Suprapubic skin (tissue), 4 donors: ENCODE results near the gene CHCHD4. TPM values are rescaled to one million over a fixed set of nuclear protein-coding genes. Genes with fewer than 3 reads are reported as not detected.
A peak's percentile ranks its signal among the peaks of the same experiment; 100 is the strongest.

Experiments
- DNase-seq, 2 donors: peaks; one replicate each; pipeline ENCODE4 v3.0.0-alpha.2; 2019; ENCODE audit warnings: low spot score in 2 of 2
- H3K27ac ChIP-seq: fragments of 200-600 bp; sonication (generic); one replicate; pipeline ENCODE4 v1.5.1; 2019
- H3K27me3 ChIP-seq: fragments of 200-600 bp; sonication (generic); one replicate; pipeline ENCODE4 v1.5.1; 2019
- H3K36me3 ChIP-seq: fragments of 200-600 bp; sonication (generic); one replicate; pipeline ENCODE4 v1.5.1; 2019
- H3K4me1 ChIP-seq: fragments of 200-600 bp; sonication (generic); one replicate; pipeline ENCODE4 v1.5.1; 2019
- H3K4me3 ChIP-seq: fragments of 200-600 bp; sonication (generic); one replicate; pipeline ENCODE4 v1.5.1; 2019; ENCODE audit warnings: mild to moderate bottlenecking
- H3K9me3 ChIP-seq: fragments of 200-600 bp; sonication (generic); one replicate; pipeline ENCODE4 v1.5.1; 2019
- CTCF ChIP-seq, 2 donors: fragments of 200-600 bp in 1 of 2; fragments of 450-650 bp in 1 of 2; sonication (generic) in 1 of 2; IDR thresholded peaks; one replicate each; pipeline ENCODE4 v1.5.1; 2016 to 2019; ENCODE audit warnings: antibody characterized with exemption in 2 of 2, mild to moderate bottlenecking in 1 of 2, moderate library complexity in 1 of 2
- EP300 ChIP-seq: sonication (generic); formaldehyde crosslinking; IDR thresholded peaks from one replicate; pipeline ENCODE4 v1.6.1; 2017; ENCODE audit warnings: antibody characterized with exemption
- POLR2A ChIP-seq, 2 donors: fragments of 450-650 bp; IDR thresholded peaks; one replicate each; pipeline ENCODE4 v1.6.1; 2017; ENCODE audit warnings: antibody characterized with exemption in 2 of 2, mild to moderate bottlenecking in 2 of 2, moderate library complexity in 2 of 2
- POLR2AphosphoS5 ChIP-seq, 3 donors: sonication (generic); formaldehyde crosslinking; IDR thresholded peaks; one replicate each; pipeline ENCODE4 v1.6.1; 2017; ENCODE audit warnings: antibody characterized with exemption in 3 of 3
- WGBS: methylation state at CpG from one replicate; pipeline ENCODE4 v1.1.5; 2018; 5-methylcytosine and 5-hydroxymethylcytosine counted together
- total RNA-seq, 4 donors: library from RNA; depleted of rRNA; stranded (reverse); fragments of >200 nt; gene quantifications; one replicate each; pipeline ENCODE4 v1.1.0, GENCODE V29; 2016

The CHCHD4 gene
- total RNA-seq, 4 donors from 2014 or later, result 11.3 to 16.7 (median 12.5) TPM

GRCh38 chr3:14157951-14158350 lies 33.3 kb upstream of the CHCHD4 start:
- DNase-seq, result no peak
- WGBS, result 94% methylated on average over 9 of the region's 9 CpGs
- no peaks in the 10 kb centered on the region for H3K4me1 ChIP-seq
- TF ChIP-seq POLR2A (IDR thresholded peaks at IDR 0.05) (no peak), EP300 (no peak), POLR2AphosphoS5 (IDR thresholded peaks at IDR 0.05) (no peak), CTCF (IDR thresholded peaks at IDR 0.05) (no peak)
- no peaks in the 10 kb centered on the region for H3K27me3 ChIP-seq
- H3K36me3 ChIP-seq, result peaks cover 91% of the 10 kb centered on the region
- H3K9me3 ChIP-seq, result peaks cover 12% of the 10 kb centered on the region
- H3K27ac ChIP-seq, result no peak overlapping the region
- H3K4me3 ChIP-seq, result no peak overlapping the region

GRCh38 chr3:14156843-14157561 lies 32.3 kb upstream of the CHCHD4 start:
- no peak for TF ChIP-seq POLR2AphosphoS5 (IDR thresholded peaks at IDR 0.05)
- TF ChIP-seq EP300, result no peak
- peaks cover 91% of the 10 kb centered on the region for H3K36me3 ChIP-seq

GRCh38 chr3:14156201-14156600 lies 31.5 kb upstream of the CHCHD4 start:
- 69% methylated on average over 7 of the region's 7 CpGs for WGBS
- no peaks in the 10 kb centered on the region for H3K4me1 ChIP-seq
- no peak overlapping the region for H3K27ac ChIP-seq
- TF ChIP-seq POLR2A (IDR thresholded peaks at IDR 0.05) (no peak), EP300 (no peak), POLR2AphosphoS5 (IDR thresholded peaks at IDR 0.05) (no peak)
- H3K9me3 ChIP-seq, result peaks cover 3% of the 10 kb centered on the region
- no peaks in the 10 kb centered on the region for H3K27me3 ChIP-seq
- no peak overlapping the region for H3K4me3 ChIP-seq
- H3K36me3 ChIP-seq, result peaks cover 91% of the 10 kb centered on the region
- peak in 1 of 2 donors; percentile 63 for DNase-seq

More at GRCh38 chr3:14156843-14157561, 32.3 kb upstream of the CHCHD4 start:
- Histone ChIP-seq H3K4me1 (no peaks in the 10 kb centered on the region), H3K27me3 (no peaks in the 10 kb centered on the region), H3K9me3 (peaks cover 11% of the 10 kb centered on the region), H3K27ac (no peak overlapping the region), H3K4me3 (no peak overlapping the region)
- DNase-seq, result no peak
- 64% methylated on average over 13 of the region's 13 CpGs for WGBS

- H3K36me3 ChIP-seq, result peaks cover 87% of the 10 kb centered on the region
- no peaks in the 10 kb centered on the region for H3K27me3 ChIP-seq
- H3K4me3 ChIP-seq, result no peak overlapping the region
- no peaks in the 10 kb centered on the region for H3K9me3 ChIP-seq
- 82% methylated on average over 7 of the region's 7 CpGs for WGBS
- no peak overlapping the region for H3K27ac ChIP-seq
- TF ChIP-seq EP300, result no peak
- peak in 1 of 2 donors; percentile 60 for DNase-seq
- no peaks in the 10 kb centered on the region for H3K4me1 ChIP-seq
Observed at GRCh38 chr3:14154895-14155440, 30.3 kb upstream of the CHCHD4 start.

- no peak overlapping the region for H3K4me3 ChIP-seq
- H3K27ac ChIP-seq, result no peak overlapping the region
- H3K27me3 ChIP-seq, result no peaks in the 10 kb centered on the region
- H3K36me3 ChIP-seq, result peaks cover 84% of the 10 kb centered on the region
- no peaks in the 10 kb centered on the region for H3K9me3 ChIP-seq
- 84% methylated on average over 5 of the region's 5 CpGs for WGBS
- H3K4me1 ChIP-seq, result no peaks in the 10 kb centered on the region
- DNase-seq, result no peak
- no peak for TF ChIP-seq POLR2A (IDR thresholded peaks at IDR 0.05)
- TF ChIP-seq POLR2AphosphoS5 (IDR thresholded peaks at IDR 0.05), result no peak
- TF ChIP-seq EP300, result no peak
- no peak for TF ChIP-seq CTCF (IDR thresholded peaks at IDR 0.05)
Observed at GRCh38 chr3:14154276-14154675, 29.6 kb upstream of the CHCHD4 start.

- Histone ChIP-seq H3K4me1 (no peaks in the 10 kb centered on the region), H3K27me3 (no peaks in the 10 kb centered on the region), H3K27ac (no peak overlapping the region), H3K36me3 (peaks cover 80% of the 10 kb centered on the region), H3K4me3 (no peak overlapping the region), H3K9me3 (no peaks in the 10 kb centered on the region)
- DNase-seq, result peak in 1 of 2 donors; percentile 52
- 89% methylated on average over 6 of the region's 6 CpGs for WGBS
- TF ChIP-seq CTCF (IDR thresholded peaks at IDR 0.05), result no peak
- TF ChIP-seq EP300, result no peak
Observed at GRCh38 chr3:14153663-14154062, 29.0 kb upstream of the CHCHD4 start.
